SK-N-SH (cell line): ENCODE data around the gene NELFB. TPM values are rescaled to one million over a fixed set of nuclear protein-coding genes. Genes with fewer than 3 reads are reported as not detected.

Source experiments
- CTCF ChIA-PET: fragments of 300-600, 350-600 bp; formaldehyde crosslinking; extraction: SDS; loops from one replicate; lab custom pipeline; 2021; lab: Yijun Ruan, JAX
- POLR2A ChIA-PET: fragments of 350-600 bp; sonication (Branson Sonifier 250); formaldehyde crosslinking; extraction: SDS; loops from one replicate; lab custom pipeline; 2020; ENCODE audit warnings: antibody characterized with exemption, inconsistent platforms; lab: Yijun Ruan, JAX
- DNase-seq: peaks from one replicate; pipeline ENCODE4 v3.0.0; 2012
- H2AFZ ChIP-seq: fragments of 200-600 bp; sonication (generic); 2 replicates; pipeline ENCODE4 v1.8.1; 2016; ENCODE audit warnings: antibody characterized with exemption, mild to moderate bottlenecking, low read depth
- H3F3A ChIP-seq: fragments of 200-600 bp; sonication (generic); replicated peaks from 2 replicates; pipeline ENCODE3; 2016; ENCODE audit warnings: antibody characterized with exemption, mild to moderate bottlenecking; ENCODE audit not compliant: insufficient read depth
- H3K27ac ChIP-seq, 2 experiments: fragments of 200-500 bp in 1 of 2; fragments of 200-600 bp in 1 of 2; sonication (Bioruptor generic) in 1 of 2; sonication (generic), shearing (Covaris generic) in 1 of 2; 2 replicates each; pipeline versions ENCODE4 v1.5.1 to v1.6.1; 2014 to 2016; ENCODE audit warnings: low read depth in 2 of 2, inconsistent platforms in 1 of 2, low read length in 1 of 2, mild to moderate bottlenecking in 1 of 2, mixed read lengths in 1 of 2
- H3K27me3 ChIP-seq: fragments of 200-600 bp; sonication (generic), shearing (Covaris generic); 2 replicates; pipeline ENCODE4 v1.6.1; 2016; ENCODE audit warnings: mixed run types; ENCODE audit not compliant: insufficient read depth
- H3K36me3 ChIP-seq, 2 experiments: fragments of 200-500 bp in 1 of 2; fragments of 200-600 bp in 1 of 2; sonication (Bioruptor generic) in 1 of 2; sonication (generic) in 1 of 2; replicated peaks in 1 of 2; 2 replicates each; pipeline versions ENCODE3 to v1.5.1; 2014 to 2016; ENCODE audit warnings: low read length in 1 of 2, mild to moderate bottlenecking in 1 of 2; ENCODE audit not compliant: insufficient read depth in 2 of 2, control insufficient read depth in 1 of 2
- H3K4me1 ChIP-seq, 2 experiments: fragments of 200-500 bp in 1 of 2; fragments of 200-600 bp in 1 of 2; sonication (Bioruptor generic) in 1 of 2; sonication (generic), shearing (Covaris generic) in 1 of 2; 2 replicates each; pipeline versions ENCODE4 v1.5.1 to v1.6.1; 2014 to 2016; ENCODE audit warnings: low read depth in 1 of 2, low read length in 1 of 2, mixed run types in 1 of 2; ENCODE audit not compliant: insufficient read depth in 2 of 2, control insufficient read depth in 1 of 2
- H3K4me2 ChIP-seq: fragments of 200-600 bp; sonication (generic), shearing (Covaris generic); 2 replicates; pipeline ENCODE4 v1.6.1; 2017; ENCODE audit warnings: mixed run types
- H3K4me3 ChIP-seq, 2 experiments: fragments of 200-500 bp in 1 of 2; fragments of 200-600 bp in 1 of 2; sonication (Bioruptor generic) in 1 of 2; sonication (generic), shearing (Covaris generic) in 1 of 2; 2 replicates each; pipeline versions ENCODE4 v1.5.1 to v1.8.1; 2014 to 2016; ENCODE audit warnings: low read depth in 2 of 2, inconsistent platforms in 1 of 2, low read length in 1 of 2, mild to moderate bottlenecking in 1 of 2, mixed read lengths in 1 of 2, moderate library complexity in 1 of 2
- H3K79me2 ChIP-seq: fragments of 200-600 bp; sonication (generic); 2 replicates; pipeline ENCODE4 v1.8.1; 2017; ENCODE audit warnings: mild to moderate bottlenecking; ENCODE audit not compliant: insufficient read depth
- H3K9ac ChIP-seq: fragments of 200-600 bp; sonication (generic); 2 replicates; pipeline ENCODE4 v1.6.1; 2017; ENCODE audit warnings: mixed run types
- H3K9me2 ChIP-seq: fragments of 200-600 bp; sonication (generic); 2 replicates; pipeline ENCODE4 v1.6.1; 2017; ENCODE audit warnings: mixed run types
- H3K9me3 ChIP-seq: fragments of 200-600 bp; sonication (generic); 2 replicates; pipeline ENCODE4 v1.6.1; 2017; ENCODE audit warnings: mixed run types, mild to moderate bottlenecking, moderate library complexity
- H4K20me1 ChIP-seq: fragments of 200-600 bp; sonication (generic); 2 replicates; pipeline ENCODE4 v1.6.1; 2017; ENCODE audit warnings: mild to moderate bottlenecking, mixed run types; ENCODE audit not compliant: insufficient read depth
- CHD2 ChIP-seq: fragments of 150-350 bp; IDR thresholded peaks from 2 replicates; pipeline ENCODE4 v1.6.1; 2018; ENCODE audit warnings: low read length; ENCODE audit not compliant: partially characterized antibody
- ELF1 ChIP-seq: IDR thresholded peaks from 2 replicates; pipeline ENCODE4 v1.4.0; 2012
- FOSL2 ChIP-seq: IDR thresholded peaks from 2 replicates; pipeline ENCODE4 v1.4.0; 2012; ENCODE audit warnings: low read depth, mild to moderate bottlenecking, moderate library complexity, borderline replicate concordance
- FOXM1 ChIP-seq: IDR thresholded peaks from 2 replicates; pipeline ENCODE4 v1.4.0; 2012; ENCODE audit warnings: low read depth, mild to moderate bottlenecking
- GABPA ChIP-seq: IDR thresholded peaks from 2 replicates; pipeline ENCODE4 v1.4.0; 2012; ENCODE audit warnings: low read depth, mild to moderate bottlenecking
- GATA2 ChIP-seq: sonication (generic); formaldehyde crosslinking; IDR thresholded peaks from 2 replicates; pipeline ENCODE4 v1.5.0; 2020; ENCODE audit warnings: mild to moderate bottlenecking, missing genetic modification reagents
- MXI1 ChIP-seq: IDR thresholded peaks from 2 replicates; pipeline ENCODE4 v1.6.1; 2012; ENCODE audit warnings: mild to moderate bottlenecking, low read depth, low read length, improper control_type of control experiment
- NFIC ChIP-seq: IDR thresholded peaks from 2 replicates; pipeline ENCODE4 v1.4.0; 2012; ENCODE audit warnings: borderline replicate concordance
- RAD21 ChIP-seq: IDR thresholded peaks from 2 replicates; pipeline ENCODE4 v1.6.1; 2012; ENCODE audit warnings: mild to moderate bottlenecking, low read length
- RFX5 ChIP-seq: IDR thresholded peaks from 2 replicates; pipeline ENCODE4 v1.6.1; 2012; ENCODE audit warnings: mild to moderate bottlenecking, improper control_type of control experiment, low read length
- SIN3A ChIP-seq: IDR thresholded peaks from 2 replicates; pipeline ENCODE4 v1.6.1; 2012; ENCODE audit warnings: low read depth, mild to moderate bottlenecking, low read length, moderate library complexity, borderline replicate concordance
- SMC3 ChIP-seq: IDR thresholded peaks from 2 replicates; pipeline ENCODE4 v1.6.1; 2012; ENCODE audit warnings: low read depth, low read length, improper control_type of control experiment
- TAF1 ChIP-seq: IDR thresholded peaks from 2 replicates; pipeline ENCODE4 v1.6.1; 2012; ENCODE audit warnings: low read depth, mild to moderate bottlenecking, low read length, moderate library complexity, borderline replicate concordance
- TCF12 ChIP-seq: IDR thresholded peaks from 2 replicates; pipeline ENCODE4 v1.4.0; 2012
- WGBS: methylation state at CpG from one replicate; pipeline ENCODE4 v1.1.6; 2017; ENCODE audit warnings: low lambda C conversion rate; 5-methylcytosine and 5-hydroxymethylcytosine counted together
- polyA plus RNA-seq, 3 experiments: library from polyadenylated mRNA; depleted of rRNA; stranded (reverse); fragments of >200 nt; gene quantifications; 2 replicates each; pipeline ENCODE4 v1.2.3, GENCODE V29; 2012
- TF ChIP-seq, protein P1 (sequence below): IDR thresholded peaks from 2 replicates; pipeline ENCODE4 v1.4.0; 2012; ENCODE audit warnings: low read depth, borderline replicate concordance
- TF ChIP-seq, protein P2 (sequence below): fragments of 150-350 bp; IDR thresholded peaks from 2 replicates; pipeline ENCODE4 v1.6.1; 2017; ENCODE audit warnings: antibody characterized with exemption, low read length, low read depth, borderline replicate concordance
- TF ChIP-seq, protein P3 (sequence below): IDR thresholded peaks from 2 replicates; pipeline ENCODE4; 2012
- TF ChIP-seq, protein P4 (sequence below): IDR thresholded peaks from 2 replicates; pipeline ENCODE4 v1.4.0; 2012; ENCODE audit warnings: low read depth, borderline replicate concordance
- TF ChIP-seq, protein P5 (sequence below): fragments of 150-350 bp; IDR thresholded peaks from 2 replicates; pipeline ENCODE4 v1.6.1; 2016; ENCODE audit warnings: mild to moderate bottlenecking, low read depth, low read length

Gene NELFB
- polyA plus RNA-seq, 1 of the 3 experiments (the other 2 are of a cell fraction), result 62.7 TPM

DNA sequence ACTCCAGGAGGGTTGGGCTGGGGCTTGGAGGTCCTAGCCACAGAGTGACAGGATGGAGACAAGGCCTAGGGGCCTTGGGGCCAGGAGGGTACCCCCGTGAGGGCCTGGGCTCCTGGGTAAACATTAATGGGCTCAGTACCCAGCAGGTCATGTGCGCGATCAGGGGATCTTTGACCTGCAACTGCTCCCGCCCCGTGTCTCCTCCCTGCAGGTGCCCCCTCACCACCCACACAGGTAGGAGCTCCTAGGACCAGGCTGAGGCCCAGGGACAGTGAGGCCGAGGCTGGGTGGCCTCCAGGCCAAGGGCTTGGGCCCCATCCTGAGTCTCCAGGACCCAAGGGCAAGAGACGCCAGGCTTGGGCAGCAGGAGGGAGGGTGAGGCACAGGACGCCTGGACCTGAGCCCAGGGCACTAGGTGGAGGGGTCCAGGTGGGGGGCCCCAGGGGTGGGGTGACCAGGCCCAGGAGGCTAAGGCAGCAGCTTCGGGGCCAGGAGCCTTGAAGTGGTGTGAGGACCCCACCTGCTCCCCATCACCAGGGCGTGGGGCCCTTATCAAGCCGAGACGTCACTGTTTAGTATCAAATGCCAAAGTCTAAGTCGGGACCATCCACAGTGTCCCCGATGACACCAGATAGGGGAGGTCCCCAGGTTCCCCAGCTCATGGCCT, 24.3 kb upstream of the NELFB start, which contains the start of gene SLC34A3:
TSS of gene SLC34A3 (plus strand) at position 197 of the 667 bp plus-strand sequence. CDS start 802 bp downstream, outside the sequence.
- CTCF ChIA-PET, result interaction anchor here (1.1 to 1.5 kb wide), 2 partner anchors 164 to 196 kb away, joined by 3 to 5 read pairs; no protein-coding TSS in a partner anchor
- Histone ChIP-seq H3F3A (peaks cover 15% of the 10 kb centered on the region), H3K27ac (no peak within 1 kb of the TSS; a peak in 1 of 4 replicates), H3K9ac (no peak within 1 kb of the TSS), H4K20me1 (no peaks in the 10 kb centered on the region), H3K4me1 (peaks cover 0 to 35% of the 10 kb centered on the region in 2 experiments; a peak in 1 of 4 replicates), H3K79me2 (no peaks in the 10 kb centered on the region), H3K9me3 (no peaks in the 10 kb centered on the region), H2AFZ (no peak within 1 kb of the TSS), H3K27me3 (no peaks in the 10 kb centered on the region), H3K36me3 (no peaks in the 10 kb centered on the region), H3K9me2 (no peaks in the 10 kb centered on the region), H3K4me2 (no peak within 1 kb of the TSS), H3K4me3 (no peak within 1 kb of the TSS)
- DNase-seq, result no peak
- POLR2A ChIA-PET, result no interaction called here
- TF ChIP-seq, protein P1, sequence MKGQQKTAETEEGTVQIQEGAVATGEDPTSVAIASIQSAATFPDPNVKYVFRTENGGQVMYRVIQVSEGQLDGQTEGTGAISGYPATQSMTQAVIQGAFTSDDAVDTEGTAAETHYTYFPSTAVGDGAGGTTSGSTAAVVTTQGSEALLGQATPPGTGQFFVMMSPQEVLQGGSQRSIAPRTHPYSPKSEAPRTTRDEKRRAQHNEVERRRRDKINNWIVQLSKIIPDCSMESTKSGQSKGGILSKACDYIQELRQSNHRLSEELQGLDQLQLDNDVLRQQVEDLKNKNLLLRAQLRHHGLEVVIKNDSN, result no peak
- no peak for TF ChIP-seq CHD2
- TF ChIP-seq SMC3, result no peak
- TF ChIP-seq, protein P2, sequence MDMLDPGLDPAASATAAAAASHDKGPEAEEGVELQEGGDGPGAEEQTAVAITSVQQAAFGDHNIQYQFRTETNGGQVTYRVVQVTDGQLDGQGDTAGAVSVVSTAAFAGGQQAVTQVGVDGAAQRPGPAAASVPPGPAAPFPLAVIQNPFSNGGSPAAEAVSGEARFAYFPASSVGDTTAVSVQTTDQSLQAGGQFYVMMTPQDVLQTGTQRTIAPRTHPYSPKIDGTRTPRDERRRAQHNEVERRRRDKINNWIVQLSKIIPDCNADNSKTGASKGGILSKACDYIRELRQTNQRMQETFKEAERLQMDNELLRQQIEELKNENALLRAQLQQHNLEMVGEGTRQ, result no peak
- WGBS, result 67% methylated on average over 1 of the region's 14 CpGs

DNA sequence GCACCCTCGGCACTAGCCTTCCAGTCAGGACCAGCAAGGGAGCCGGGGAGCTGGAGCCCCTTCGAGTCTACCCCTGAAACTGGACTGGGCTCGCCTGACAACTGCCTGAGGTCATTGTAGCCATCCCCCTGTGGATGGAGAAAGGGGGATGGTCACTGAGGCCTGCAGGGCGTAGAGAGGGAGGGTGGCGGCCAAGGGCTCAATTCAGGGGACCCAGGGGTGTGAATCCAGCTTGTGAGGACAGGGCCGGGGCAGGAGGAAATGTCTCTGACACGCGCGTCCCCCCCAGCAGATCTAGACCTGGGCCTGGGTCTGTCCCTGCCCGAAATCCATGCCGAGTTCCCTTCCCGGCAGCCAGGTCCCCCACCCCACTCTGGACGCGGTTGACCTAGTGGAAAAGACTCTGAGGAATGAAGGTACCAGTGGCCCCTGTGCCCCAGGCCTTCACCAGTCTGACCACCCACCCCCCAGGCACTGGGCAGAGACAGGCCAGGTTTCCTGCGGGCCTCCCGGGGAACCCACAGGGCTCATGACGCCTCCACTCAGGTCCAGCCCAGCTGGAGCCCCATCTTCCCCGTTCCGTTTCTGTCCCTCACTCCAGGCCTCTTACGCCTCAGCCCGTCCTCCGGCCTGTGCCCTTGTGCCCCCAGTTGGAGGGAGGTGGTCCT, 23.6 kb upstream of the NELFB start:
- ChIA-PET CTCF (no interaction called here), POLR2A (no interaction called here)
- H3K4me1 ChIP-seq, result peaks cover 0 to 34% of the 10 kb centered on the region in 2 experiments; a peak in 1 of 4 replicates
- H3F3A ChIP-seq, result peaks cover 11% of the 10 kb centered on the region
- H3K36me3 ChIP-seq, result no peaks in the 10 kb centered on the region
- no peak overlapping the region for H3K9ac ChIP-seq
- H3K9me2 ChIP-seq, result no peaks in the 10 kb centered on the region
- H3K27ac ChIP-seq, result no peak overlapping the region
- no peak for TF ChIP-seq TCF12
- no peak for TF ChIP-seq GABPA
- TF ChIP-seq RAD21, result no peak
- no peak for TF ChIP-seq MXI1
- TF ChIP-seq, protein P3, sequence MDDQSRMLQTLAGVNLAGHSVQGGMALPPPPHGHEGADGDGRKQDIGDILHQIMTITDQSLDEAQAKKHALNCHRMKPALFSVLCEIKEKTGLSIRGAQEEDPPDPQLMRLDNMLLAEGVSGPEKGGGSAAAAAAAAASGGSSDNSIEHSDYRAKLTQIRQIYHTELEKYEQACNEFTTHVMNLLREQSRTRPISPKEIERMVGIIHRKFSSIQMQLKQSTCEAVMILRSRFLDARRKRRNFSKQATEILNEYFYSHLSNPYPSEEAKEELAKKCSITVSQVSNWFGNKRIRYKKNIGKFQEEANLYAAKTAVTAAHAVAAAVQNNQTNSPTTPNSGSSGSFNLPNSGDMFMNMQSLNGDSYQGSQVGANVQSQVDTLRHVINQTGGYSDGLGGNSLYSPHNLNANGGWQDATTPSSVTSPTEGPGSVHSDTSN, result no peak
- TF ChIP-seq FOSL2, result no peak
- TF ChIP-seq NFIC, result no peak
- TF ChIP-seq TAF1, result no peak
- TF ChIP-seq FOXM1, result no peak
- TF ChIP-seq, protein P4, sequence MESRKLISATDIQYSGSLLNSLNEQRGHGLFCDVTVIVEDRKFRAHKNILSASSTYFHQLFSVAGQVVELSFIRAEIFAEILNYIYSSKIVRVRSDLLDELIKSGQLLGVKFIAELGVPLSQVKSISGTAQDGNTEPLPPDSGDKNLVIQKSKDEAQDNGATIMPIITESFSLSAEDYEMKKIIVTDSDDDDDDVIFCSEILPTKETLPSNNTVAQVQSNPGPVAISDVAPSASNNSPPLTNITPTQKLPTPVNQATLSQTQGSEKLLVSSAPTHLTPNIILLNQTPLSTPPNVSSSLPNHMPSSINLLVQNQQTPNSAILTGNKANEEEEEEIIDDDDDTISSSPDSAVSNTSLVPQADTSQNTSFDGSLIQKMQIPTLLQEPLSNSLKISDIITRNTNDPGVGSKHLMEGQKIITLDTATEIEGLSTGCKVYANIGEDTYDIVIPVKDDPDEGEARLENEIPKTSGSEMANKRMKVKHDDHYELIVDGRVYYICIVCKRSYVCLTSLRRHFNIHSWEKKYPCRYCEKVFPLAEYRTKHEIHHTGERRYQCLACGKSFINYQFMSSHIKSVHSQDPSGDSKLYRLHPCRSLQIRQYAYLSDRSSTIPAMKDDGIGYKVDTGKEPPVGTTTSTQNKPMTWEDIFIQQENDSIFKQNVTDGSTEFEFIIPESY, result no peak
- TF ChIP-seq ELF1, result no peak
- TF ChIP-seq, protein P5, sequence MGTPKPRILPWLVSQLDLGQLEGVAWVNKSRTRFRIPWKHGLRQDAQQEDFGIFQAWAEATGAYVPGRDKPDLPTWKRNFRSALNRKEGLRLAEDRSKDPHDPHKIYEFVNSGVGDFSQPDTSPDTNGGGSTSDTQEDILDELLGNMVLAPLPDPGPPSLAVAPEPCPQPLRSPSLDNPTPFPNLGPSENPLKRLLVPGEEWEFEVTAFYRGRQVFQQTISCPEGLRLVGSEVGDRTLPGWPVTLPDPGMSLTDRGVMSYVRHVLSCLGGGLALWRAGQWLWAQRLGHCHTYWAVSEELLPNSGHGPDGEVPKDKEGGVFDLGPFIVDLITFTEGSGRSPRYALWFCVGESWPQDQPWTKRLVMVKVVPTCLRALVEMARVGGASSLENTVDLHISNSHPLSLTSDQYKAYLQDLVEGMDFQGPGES, result no peak
- no peak for TF ChIP-seq RFX5
- no peak for TF ChIP-seq GATA2
- no peak for TF ChIP-seq SIN3A
- H4K20me1 ChIP-seq, result no peaks in the 10 kb centered on the region
- no peaks in the 10 kb centered on the region for H3K9me3 ChIP-seq
- no peak overlapping the region for H3K4me2 ChIP-seq
- WGBS, result 93% methylated on average over 19 of the region's 23 CpGs
- H2AFZ ChIP-seq, result no peak overlapping the region
- no peaks in the 10 kb centered on the region for H3K79me2 ChIP-seq
- H3K4me3 ChIP-seq, result no peak overlapping the region
- H3K27me3 ChIP-seq, result no peaks in the 10 kb centered on the region
- no peak for DNase-seq
